ENCODE results near the gene RHOB.

RHOB gene

DNA sequence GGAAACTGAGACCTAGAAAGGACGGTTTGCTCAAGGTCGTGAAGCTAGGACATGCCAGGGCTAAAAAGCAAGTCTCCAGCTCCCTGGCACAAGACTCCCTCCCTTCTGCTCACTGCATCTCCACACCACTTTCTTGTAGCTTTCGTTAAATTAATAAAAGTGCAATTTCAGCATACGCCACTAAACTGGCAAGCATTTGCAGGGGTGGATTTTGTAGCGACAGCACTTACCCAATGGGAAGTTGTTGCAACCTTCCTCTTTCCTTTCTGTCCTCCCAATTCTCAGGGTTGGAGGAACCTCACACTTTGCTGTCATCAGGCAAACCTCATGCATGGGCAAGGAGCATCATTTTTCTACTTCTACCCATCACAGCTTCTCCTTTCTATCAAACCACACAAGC lies 7.4 kb upstream of the RHOB start:
- DNase-seq: no peak

DNA sequence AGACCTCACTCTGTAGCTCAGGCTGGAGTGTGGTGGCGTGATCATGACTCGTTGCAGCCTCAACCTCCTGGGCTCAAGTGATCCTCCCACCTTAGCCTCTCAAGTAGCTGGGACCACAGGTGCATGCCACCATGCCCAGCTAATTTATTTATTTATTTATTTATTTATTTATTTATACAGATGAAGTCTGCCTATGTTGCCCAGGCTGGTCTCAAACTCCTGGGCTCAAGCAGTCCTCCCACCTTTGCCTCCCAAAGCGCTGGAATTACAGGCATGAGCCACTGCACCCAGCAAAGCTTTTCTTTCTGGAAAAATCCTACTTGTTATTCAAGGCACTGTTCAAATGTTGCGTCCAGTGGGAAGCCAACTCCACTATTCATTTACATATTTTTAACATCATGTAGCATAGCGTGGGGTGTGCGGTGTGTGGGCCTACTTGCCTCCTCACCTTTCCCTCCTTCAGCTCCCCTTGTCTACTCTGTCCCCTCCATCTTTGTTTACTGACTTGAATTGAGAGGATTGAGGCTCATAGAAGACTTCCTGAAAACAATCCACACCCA lies 6.8 kb upstream of the RHOB start:
- DNase-seq: no peak

DNA sequence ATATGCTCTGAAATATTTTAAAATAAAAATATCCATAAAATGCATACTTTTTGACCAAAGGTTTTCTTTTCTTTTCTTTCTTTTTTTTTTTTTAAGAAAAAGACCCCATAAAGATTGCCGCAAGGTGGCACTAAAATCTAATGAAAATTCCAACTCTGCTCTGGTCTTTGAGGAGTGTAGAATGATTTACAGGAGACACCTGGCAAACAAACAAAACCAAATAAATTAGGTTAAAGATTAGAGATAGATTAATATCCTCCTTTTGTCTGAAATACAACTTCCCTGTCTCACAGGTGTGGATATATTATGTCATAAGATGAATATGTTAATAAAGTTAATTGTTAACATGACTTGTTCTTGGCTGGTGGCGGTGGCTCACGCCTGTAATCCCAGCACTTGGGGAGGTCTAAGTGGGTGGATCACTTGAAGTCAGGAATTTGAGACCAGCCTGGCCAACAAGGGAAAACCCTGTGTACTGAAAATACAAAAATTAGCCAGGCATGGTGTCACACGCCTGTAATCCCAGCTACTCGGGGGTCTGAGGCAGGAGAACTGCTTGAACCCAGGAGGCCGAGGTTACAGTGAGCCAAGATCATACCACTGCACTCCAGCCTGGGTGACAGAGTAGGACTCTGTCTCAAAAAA lies 3.5 kb upstream of the RHOB start:
- no peak for DNase-seq

DNA sequence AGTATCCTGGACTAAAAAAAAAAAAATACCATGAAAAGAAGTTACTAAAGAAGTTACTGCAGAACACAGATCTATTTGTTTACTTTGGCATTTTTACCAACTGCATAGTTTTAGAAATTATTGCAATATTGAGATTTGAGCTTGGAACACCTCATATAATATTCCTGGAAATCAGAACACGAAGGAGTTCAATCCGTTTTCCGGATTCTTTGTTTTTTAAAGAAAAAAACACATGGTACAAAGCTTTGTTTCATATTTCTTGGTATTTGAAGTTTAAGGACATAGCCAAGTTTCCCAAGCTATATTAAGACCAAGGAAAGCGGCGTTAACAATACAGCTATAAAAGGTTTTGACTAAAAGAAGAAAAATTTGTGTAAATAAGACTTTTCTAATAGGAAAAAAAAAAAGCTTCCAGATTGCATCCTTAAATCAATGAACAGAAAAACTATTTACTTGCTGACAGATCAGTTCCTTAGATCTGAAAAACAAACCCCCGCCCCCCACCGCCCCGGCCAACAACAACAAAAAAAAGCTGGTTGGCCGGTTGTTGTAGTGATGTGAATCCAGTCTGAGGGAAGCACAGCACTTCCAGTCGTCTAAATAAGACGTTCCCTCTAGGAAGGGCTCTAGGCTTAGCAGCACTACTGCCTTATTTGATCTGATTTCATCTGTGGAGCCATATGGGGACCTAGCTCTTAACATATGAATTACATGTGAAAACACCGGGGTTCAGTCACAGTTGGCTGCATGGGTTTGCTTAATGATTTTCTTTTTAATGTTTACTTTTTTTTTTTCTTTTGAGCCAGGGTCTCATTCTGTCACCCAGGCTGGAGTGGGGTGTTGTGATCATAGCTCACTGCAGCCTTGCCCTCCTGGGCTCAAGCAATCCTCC lies 2.5 kb upstream of the RHOB start:
- DNase-seq: no peak

DNA sequence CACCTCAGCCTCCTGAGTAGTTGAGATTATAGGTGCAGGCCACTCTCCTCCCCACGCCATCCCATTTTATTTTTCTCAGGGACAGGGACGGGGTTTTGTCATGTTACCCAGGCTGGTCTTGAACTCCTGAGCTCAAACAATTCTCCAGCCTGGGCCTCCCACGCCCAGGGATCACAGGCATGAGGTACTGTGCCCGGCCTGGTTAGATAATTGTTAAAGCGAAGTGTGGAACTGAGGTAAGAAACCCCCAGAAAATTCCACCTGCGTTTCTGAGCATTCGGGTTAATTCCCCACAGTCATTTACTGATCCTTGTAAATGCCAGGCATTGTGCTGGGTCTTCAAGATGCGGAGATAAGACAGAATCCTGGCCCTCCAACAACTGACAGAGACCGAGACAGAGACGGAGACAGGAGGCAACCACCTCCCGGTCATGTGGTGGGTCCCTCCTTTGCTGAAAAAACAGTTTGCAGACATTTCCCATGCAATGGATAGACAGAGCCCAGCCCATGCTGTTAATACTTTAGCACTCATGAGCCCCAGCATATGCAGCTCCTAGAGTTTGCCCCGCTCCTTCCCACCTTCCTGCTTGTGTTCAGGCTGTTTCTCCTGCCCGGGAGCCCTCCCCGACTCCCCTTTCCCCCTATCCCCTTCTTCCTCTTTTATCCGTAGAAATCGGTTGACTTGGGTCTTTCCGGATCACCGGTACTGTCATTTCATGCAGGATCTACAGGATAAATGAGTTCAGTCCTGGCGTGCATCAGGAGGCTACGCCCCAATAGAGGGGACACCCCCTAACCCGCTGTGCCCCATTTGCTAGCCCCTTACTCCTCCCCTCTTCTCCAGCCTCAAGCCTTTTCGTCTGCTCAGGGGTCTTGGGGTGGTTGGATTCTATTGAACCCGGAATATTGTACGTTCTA lies 1.6 kb upstream of the RHOB start:
- no peak for DNase-seq

DNA sequence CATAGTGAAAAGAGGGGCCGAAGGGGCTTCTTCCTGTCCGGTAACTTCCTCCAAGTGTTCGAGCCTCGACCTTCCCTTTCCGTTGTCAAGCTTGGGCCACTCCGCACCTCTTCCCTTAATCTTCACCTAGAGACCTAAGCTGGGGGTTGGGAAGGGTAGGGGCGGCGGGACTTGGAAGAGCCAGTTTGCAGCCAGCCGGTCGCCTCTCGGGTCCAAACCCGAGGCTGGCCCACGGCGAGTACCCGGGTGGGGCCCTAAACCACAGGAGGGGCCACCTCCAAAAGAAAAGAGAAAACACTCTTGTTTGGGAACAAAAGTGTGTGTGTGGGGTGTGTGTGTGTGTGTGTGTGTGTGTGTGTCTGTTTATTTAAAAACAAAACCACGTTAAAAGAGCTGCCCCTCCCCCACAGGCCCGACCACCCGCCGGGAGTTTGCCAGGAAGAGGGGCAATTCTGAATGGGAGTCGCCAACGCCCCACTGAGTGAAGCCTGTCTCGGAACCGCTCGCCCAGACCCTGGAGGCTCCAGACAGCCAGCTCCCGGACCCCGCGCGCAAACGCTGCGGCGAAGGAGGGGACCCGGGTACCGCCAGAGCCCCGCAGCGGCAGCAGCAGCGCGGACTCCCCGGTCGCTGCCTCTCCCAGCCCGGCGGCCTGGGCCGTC lies 488 bp upstream of the RHOB start:
- no peak for DNase-seq

DNA sequence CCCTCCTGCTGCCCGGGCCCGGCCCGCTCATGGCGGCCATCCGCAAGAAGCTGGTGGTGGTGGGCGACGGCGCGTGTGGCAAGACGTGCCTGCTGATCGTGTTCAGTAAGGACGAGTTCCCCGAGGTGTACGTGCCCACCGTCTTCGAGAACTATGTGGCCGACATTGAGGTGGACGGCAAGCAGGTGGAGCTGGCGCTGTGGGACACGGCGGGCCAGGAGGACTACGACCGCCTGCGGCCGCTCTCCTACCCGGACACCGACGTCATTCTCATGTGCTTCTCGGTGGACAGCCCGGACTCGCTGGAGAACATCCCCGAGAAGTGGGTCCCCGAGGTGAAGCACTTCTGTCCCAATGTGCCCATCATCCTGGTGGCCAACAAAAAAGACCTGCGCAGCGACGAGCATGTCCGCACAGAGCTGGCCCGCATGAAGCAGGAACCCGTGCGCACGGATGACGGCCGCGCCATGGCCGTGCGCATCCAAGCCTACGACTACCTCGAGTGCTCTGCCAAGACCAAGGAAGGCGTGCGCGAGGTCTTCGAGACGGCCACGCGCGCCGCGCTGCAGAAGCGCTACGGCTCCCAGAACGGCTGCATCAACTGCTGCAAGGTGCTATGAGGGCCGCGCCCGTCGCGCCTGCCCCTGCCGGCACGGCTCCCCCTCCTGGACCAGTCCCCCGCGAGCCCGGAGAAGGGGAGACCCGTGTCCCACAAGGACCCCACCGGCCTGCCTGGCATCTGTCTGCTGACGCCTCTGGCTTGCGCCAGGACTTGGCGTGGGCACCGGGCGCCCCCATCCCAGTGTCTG lies 767 bp downstream of the RHOB start:
- DNase-seq: peak; percentile 17

DNA sequence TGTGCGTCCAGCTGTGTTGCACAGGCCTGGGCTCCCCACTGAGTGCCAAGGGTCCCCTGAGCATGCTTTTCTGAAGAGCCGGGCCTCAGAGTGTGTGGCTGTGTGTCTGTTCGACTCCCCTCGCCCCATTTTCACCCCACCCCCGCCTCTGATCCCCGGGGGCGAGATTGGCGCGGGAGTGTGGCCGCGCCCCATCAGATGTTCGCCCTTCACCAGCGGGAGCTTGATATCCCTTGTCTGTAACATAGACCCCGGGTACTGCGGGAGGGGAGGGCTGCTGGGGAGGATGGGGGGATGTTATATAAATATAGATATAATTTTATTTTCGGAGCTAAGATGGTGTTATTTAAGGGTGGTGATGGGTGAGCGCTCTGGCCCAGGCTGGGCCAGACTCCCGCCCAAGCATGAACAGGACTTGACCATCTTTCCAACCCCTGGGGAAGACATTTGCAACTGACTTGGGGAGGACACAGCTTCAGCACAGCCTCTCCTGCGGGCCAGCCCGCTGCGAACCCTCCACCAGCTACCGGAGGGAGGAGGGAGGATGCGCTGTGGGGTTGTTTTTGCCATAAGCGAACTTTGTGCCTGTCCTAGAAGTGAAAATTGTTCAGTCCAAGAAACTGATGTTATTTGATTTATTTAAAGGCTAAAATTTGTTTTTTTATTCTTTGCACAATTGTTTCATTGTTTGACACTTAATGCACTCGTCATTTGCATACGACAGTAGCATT lies 1.5 kb downstream of the RHOB start:
- no peak for DNase-seq

DNA sequence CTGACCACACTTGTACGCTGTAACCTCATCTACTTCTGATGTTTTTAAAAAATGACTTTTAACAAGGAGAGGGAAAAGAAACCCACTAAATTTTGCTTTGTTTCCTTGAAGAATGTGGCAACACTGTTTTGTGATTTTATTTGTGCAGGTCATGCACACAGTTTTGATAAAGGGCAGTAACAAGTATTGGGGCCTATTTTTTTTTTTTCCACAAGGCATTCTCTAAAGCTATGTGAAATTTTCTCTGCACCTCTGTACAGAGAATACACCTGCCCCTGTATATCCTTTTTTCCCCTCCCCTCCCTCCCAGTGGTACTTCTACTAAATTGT lies 2.1 kb downstream of the RHOB start:
- DNase-seq: no peak

DNA sequence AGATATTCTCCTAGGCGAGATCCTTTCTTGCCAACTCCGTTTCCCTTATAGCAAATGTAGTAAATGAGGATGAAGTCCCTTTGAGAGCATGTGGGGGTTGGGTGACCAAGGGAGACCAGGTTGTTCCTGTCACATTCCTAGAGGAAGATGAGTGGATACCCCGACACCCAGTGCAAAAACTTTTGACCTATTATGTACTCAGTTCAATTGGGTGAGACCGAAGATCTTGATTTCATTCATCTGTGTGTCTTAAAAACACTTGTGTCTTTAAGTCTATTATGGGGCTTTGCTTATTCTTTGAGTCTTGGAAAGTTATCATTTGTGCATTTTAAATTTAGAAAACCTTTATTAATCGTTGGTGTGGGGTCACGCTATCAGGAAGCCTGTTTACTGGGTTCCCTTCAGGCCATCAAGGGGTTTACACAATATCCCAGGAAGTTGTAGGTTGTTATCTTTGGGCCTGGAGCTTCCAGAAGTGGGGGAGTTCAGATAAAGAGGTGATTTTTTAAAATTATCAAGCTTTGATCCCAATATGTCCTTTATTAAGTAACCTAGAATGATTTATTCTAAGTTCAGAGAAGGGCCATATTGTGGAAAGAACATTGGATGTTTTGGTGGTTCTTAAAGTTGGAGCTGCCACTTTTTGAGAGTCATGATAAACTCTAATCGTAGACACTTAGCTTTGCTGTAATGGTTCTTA lies 2.8 kb downstream of the RHOB start:
- DNase-seq: no peak

DNA sequence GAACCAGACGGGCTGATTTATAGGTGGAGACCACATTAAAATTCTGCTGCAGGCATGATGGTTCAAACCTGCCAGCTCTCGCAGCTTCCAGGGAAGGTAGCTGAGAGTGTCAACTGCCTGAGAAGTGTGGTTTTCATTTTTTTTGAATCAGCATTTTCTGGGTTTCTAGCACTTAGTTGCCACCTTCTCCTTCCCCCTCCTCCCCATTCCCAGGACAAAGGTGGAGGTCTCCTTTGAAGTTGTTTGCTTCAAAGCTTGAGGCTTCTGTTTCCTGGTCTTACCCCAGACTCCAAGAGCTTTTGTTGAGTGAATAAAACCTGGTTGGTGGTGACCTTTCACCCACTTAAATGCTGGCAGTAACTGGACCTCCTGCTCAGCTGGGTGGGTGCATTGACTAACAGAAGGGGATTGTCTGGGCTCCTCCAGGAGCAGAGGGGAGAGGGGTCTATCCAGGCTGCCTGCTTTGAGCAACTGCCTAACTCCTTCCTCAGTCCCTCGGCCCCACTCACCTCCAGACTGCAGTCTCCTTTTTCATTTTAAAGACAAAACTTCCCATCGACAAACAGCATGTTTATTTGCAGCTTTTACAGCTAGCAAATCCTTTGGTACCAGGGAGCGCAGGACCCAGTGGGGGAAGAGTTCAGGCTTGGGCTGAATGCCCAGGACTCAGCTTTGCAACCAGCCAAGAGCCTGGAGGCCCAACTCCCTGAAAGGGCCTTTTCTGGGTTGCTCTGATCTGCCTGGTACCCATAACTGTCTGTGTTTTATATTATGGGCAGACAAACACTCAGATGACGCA lies 3.5 kb downstream of the RHOB start:
- DNase-seq: no peak

DNA sequence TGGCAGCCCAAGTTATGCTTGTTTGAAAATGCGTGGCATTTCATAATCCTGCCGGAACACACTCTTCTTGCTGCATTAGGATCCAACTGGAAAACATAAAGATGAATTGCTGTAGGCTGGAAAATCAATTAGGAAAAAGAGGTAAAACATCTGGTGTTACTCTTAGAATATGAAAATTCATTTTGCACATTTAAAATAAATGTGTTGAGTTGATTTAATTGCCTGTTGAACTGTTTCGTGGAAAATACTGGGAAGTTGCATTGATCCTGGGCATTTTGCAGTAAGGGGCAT lies 4.1 kb downstream of the RHOB start:
- no peak for DNase-seq

DNA sequence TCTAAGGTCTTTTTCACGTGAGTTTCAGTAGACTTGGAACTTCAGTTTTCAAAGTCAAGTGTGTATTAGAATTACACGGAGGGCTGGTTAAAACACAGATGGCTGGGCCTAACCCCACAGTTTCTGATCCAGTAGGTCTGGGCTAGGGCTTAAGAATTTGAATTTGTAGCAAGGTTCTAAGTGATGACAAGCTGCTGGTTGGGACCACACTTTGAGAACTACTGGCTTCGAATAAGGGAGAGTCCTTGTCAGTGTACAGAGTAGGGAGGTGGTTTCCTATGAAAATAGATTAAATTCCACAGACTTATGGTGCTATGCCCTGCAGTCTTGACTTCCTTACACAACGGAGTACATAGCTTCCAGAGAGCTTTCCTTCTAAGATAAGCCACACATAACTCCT lies 4.5 kb downstream of the RHOB start:
- DNase-seq: no peak

DNA sequence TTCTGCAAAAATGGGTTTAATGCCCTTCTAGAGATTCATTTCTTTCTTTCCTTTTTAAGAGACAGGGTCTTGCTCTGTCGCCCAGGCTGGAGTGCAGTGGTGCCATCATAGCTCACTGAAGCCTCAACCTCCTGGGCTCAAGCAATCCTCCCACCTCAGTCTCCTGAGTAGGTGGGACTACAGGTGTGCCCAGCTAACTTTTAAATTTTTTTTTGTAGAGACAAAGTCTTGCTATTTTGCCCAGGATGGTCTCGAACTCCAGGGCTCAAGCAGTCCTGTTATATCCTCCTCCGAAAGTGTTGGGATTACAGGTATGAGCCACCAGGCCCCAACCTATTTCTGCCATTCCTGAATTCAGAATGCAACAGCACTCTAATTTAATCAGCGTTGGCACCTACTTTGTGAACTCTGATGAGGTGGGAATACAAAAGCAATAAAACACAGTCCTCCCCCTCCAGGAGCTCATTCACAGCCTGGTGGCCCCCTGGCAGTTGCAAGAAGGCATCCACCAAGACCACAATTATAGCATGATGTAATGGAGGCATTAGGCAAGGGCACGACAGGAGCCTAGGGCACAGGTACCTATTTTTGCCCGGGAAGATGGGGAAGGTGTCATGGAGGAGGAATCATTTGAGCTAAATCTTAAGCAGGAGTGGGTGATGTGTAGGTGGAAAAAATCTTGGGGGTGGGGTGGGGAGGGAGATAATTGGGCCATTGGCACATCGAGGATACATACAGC lies 5.1 kb downstream of the RHOB start:
- no peak for DNase-seq

DNA sequence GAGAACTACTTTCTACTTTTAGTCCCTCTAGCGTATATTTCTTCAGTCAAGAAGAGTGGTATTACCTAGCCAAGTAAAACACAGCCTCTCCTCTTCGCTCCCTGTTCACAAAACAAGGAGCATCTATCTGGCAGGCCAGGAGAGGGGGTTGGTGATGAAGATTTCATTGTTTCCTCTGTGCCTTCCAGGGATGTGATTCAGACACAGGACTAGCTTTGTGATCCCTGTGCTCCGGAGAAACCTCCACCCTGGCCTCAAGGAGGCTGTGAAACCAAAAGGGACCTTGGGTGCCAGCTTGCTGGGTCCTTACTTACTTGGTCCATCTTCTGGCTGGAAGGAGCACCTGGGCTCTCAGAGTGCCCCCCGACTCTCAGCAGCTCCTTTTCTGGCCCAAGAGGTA lies 5.7 kb downstream of the RHOB start:
- DNase-seq: no peak

DNA sequence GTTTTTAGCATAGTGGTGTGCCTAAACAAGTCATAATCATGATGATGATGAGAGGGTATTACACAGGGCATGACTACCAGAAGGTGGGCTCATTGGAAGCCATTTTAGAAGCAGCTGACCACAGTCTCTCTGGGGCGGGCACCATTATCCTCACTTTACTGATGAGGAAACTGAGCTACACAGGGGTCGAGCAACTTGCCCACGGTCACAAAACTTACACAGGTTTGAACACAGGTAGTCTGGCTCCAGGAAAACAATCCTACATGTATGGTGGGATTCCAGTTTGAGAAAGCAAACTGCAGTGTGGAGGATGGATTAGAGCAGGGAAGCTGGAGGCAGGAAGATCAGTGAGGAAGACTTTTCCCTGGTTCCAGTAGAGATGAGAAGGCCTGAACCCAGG lies 6.2 kb downstream of the RHOB start:
- DNase-seq: no peak

DNA sequence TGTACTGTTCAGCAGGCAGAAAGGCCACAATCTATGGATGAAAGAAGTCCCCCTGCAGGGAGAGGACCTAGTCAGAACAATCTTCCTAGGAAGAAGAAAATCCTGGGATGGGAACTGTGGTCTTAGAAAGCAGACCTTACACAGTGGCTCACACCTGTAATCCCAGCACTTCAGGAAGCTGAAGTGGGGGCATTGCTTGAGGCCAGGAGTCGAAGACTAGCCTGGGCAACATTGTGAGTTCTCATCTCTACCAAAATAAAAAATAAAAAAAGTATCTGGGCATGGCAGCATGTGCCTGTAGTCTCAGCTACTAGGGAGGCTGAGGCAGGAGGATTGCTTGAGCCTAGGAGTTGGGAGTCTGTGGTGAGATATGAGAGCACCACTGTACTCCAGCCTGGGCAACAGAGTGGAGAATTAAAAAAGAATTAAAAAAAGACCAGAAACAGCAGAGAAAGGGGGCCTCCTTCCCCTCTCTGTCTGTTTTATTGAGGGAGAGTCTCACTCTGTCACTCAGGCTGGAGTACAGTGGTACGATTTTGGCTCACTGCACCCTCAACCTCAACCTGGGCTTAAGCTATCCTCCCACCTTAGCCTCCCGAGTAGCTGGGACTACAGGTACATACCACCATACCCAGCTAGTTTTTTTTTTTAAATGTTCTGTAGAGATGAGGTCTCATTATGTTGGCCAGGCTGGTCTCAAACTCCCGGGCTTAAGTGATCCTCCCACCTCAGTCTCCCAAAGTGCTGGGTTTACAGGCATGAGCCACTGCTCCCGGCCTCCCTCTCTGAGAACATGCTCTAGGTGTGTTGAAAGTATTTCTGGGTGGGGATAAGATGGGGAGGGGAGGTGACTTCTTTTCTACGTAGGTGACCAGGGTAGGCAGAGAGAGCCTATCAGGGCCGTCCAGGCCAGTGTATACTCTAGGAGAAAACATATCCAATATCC lies 7.4 kb downstream of the RHOB start:
- no peak for DNase-seq

DNA sequence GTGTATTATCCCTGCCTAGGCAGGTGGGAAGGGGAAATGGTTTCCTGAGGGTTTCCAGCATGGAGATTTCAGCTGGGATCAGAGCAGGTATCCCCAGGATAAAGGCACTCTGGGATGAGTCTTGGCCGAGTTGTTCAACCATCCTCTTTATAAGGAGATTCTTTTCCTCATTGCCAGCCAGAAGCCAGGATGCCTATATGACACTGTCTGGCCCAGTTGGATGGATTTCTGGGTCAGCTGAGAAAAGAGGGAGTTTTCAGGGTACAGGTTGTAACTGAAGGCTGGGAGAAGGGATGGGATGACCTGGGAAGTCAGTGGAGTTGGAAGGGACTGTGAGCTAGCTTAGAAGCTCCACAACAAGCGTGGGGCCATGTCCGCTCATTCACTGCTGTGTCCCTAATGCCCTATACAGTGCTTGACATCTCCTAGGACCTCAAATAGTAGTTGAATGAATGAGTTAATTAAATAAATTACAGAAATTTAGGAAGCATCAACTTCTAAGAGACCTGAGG lies 8.3 kb downstream of the RHOB start:
- no peak for DNase-seq
